A673 (cell line): ENCODE results near the gene IGFBPL1. TPM values are rescaled to one million over a fixed set of nuclear protein-coding genes. Genes with fewer than 3 reads are reported as not detected.

Source experiments
- BruUV-seq: library from RNA; stranded (reverse); fragments of 400-500 nt; replicated peaks from 2 replicates; lab custom pipeline; 2021; lab: Mats Ljungman, UMichigan
- CTCF ChIA-PET: fragments of 300-600 bp; sonication (Branson Sonifier 250); formaldehyde crosslinking; loops from one replicate; lab custom pipeline; 2022; ENCODE audit warnings: antibody characterized with exemption; lab: Charles Lee
- POLR2A ChIA-PET: fragments of 300-600 bp; sonication (Branson Sonifier 250); formaldehyde crosslinking; loops from one replicate; lab custom pipeline; 2022; ENCODE audit warnings: antibody characterized with exemption; ENCODE audit not compliant: low non-redundant PET; lab: Charles Lee
- DNase-seq: peaks from one replicate; pipeline ENCODE4 v3.0.0-alpha.2; 2015; ENCODE audit warnings: low spot score
- H3K27ac ChIP-seq: fragments of 200-600 bp; sonication (generic); 2 replicates; pipeline ENCODE4 v1.5.1; 2016; ENCODE audit warnings: mixed run types, low read depth, mild to moderate bottlenecking, mixed read lengths, antibody characterized with exemption, low read length; ENCODE audit not compliant: poor library complexity, severe bottlenecking
- H3K27me3 ChIP-seq: fragments of 200-600 bp; sonication (generic); replicated peaks from 2 replicates; pipeline ENCODE4 v1.6.1; 2017; ENCODE audit warnings: mixed run types, low read depth, mild to moderate bottlenecking, mixed read lengths, antibody characterized with exemption, low read length; ENCODE audit not compliant: insufficient read depth, poor library complexity
- H3K36me3 ChIP-seq: fragments of 200-600 bp; sonication (generic); 2 replicates; pipeline ENCODE4 v1.6.1; 2016; ENCODE audit warnings: mixed run types, mild to moderate bottlenecking, mixed read lengths, antibody characterized with exemption, low read length; ENCODE audit not compliant: insufficient read depth, poor library complexity, severe bottlenecking
- H3K4me1 ChIP-seq: fragments of 200-600 bp; sonication (generic); 2 replicates; pipeline ENCODE4 v1.6.1; 2017; ENCODE audit warnings: mixed run types, mild to moderate bottlenecking, mixed read lengths, antibody characterized with exemption, low read length; ENCODE audit not compliant: insufficient read depth, poor library complexity, severe bottlenecking
- H3K4me3 ChIP-seq: fragments of 200-600 bp; sonication (generic); 2 replicates; pipeline ENCODE4 v1.5.1; 2016; ENCODE audit warnings: low read depth, mixed run types, mild to moderate bottlenecking, mixed read lengths, low read length; ENCODE audit not compliant: poor library complexity, severe bottlenecking
- H3K9me3 ChIP-seq: fragments of 200-600 bp; sonication (generic); 2 replicates; pipeline ENCODE4 v1.6.1; 2016; ENCODE audit warnings: mixed run types, low read depth, mild to moderate bottlenecking, mixed read lengths, antibody characterized with exemption, low read length; ENCODE audit not compliant: poor library complexity, severe bottlenecking
- CTCF ChIP-seq: fragments of 300-800, 200-600 bp; sonication (generic); conservative IDR thresholded peaks from 2 replicates; pipeline ENCODE4 v1.5.1; 2017; ENCODE audit warnings: low read depth, mild to moderate bottlenecking, antibody characterized with exemption, low read length, moderate library complexity, mixed read lengths
- EZH2 ChIP-seq: fragments of 200-600 bp; sonication (generic); IDR thresholded peaks from 2 replicates; pipeline ENCODE4 v1.6.1; 2017; ENCODE audit warnings: borderline replicate concordance, low read depth, mild to moderate bottlenecking, mixed read lengths, antibody characterized with exemption, low read length; ENCODE audit not compliant: poor library complexity, severe bottlenecking
- intact Hi-C: fragments of 100-400 bp; cut with micrococcal nuclease; formaldehyde crosslinking; loops from one replicate; pipeline ENCODE4 v1.10.0; 2022; ENCODE audit not compliant: unreplicated experiment
- total RNA-seq: library from RNA; stranded (reverse); gene quantifications from 2 replicates; pipeline ENCODE4 v1.2.3, GENCODE V29; 2021

Gene IGFBPL1
- total RNA-seq, 1 experiment from 2014 or later: 0.90 TPM

GRCh38 chr9:38363589-38363925 lies 60.7 kb downstream of the IGFBPL1 start:
- Histone ChIP-seq H3K27me3 (no peaks in the 10 kb centered on the region), H3K4me3 (no peak overlapping the region), H3K36me3 (no peaks in the 10 kb centered on the region), H3K4me1 (no peaks in the 10 kb centered on the region), H3K9me3 (no peaks in the 10 kb centered on the region), H3K27ac (no peak overlapping the region)
- no peak for DNase-seq
- ChIA-PET POLR2A (no interaction called here), CTCF (no interaction called here)
- intact Hi-C loops: loop anchor here (1.0 to 5.0 kb wide), 4 partner anchors 276 to 881 kb away; no protein-coding TSS in a partner anchor
- BruUV-seq: no TSS peak
- TF ChIP-seq EZH2: no peak
- no peak for TF ChIP-seq CTCF

- no peaks in the 10 kb centered on the region for H3K4me1 ChIP-seq
- peak; percentile 69 for DNase-seq
- BruUV-seq: no TSS peak
- H3K27ac ChIP-seq: no peak overlapping the region
- TF ChIP-seq CTCF (peak; percentile 72), EZH2 (no peak)
- ChIA-PET CTCF (interaction anchor here (1.0 kb wide), 1 partner anchor 449 kb away, joined by 3 read pairs; no protein-coding TSS in a partner anchor), POLR2A (no interaction called here)
- intact Hi-C loops: loop anchor here (1.0 to 5.0 kb wide), 4 partner anchors 276 to 881 kb away; no protein-coding TSS in a partner anchor
- no peaks in the 10 kb centered on the region for H3K36me3 ChIP-seq
- no peak overlapping the region for H3K4me3 ChIP-seq
- no peaks in the 10 kb centered on the region for H3K9me3 ChIP-seq
- no peaks in the 10 kb centered on the region for H3K27me3 ChIP-seq
Observed at GRCh38 chr9:38362852-38363588, 61.2 kb downstream of the IGFBPL1 start.

- intact Hi-C loops: loop anchor here (5.0 kb wide), 3 partner anchors 274 to 879 kb away; no protein-coding TSS in a partner anchor
- TF ChIP-seq EZH2: no peak
- TF ChIP-seq CTCF: no peak
- Histone ChIP-seq H3K27me3 (no peaks in the 10 kb centered on the region), H3K4me1 (no peaks in the 10 kb centered on the region), H3K9me3 (no peaks in the 10 kb centered on the region), H3K27ac (no peak overlapping the region), H3K4me3 (no peak overlapping the region), H3K36me3 (no peaks in the 10 kb centered on the region)
- ChIA-PET CTCF (interaction anchor here (0.7 kb wide), 1 partner anchor 335 kb away, joined by 3 read pairs; no protein-coding TSS in a partner anchor), POLR2A (no interaction called here)
- BruUV-seq: no TSS peak
- DNase-seq: no peak
Observed at GRCh38 chr9:38361473-38361850, 62.8 kb downstream of the IGFBPL1 start.
